H9 (cell line): Measurements from ENCODE around the gene IQGAP3. TPM values are rescaled to one million over a fixed set of nuclear protein-coding genes. Genes with fewer than 3 reads are reported as not detected.

Source experiments
- DNase-seq: peaks from one replicate; pipeline ENCODE4 v3.0.0-alpha.2; 2017
- H2AFZ ChIP-seq: one replicate; pipeline ENCODE4 v1.6.1; 2013; ENCODE audit warnings: mild to moderate bottlenecking, low read length, control low read depth, moderate library complexity
- H2AK5ac ChIP-seq: 2 replicates; pipeline ENCODE4 v1.6.1; 2013; ENCODE audit warnings: low read length, control low read depth, mixed read lengths; ENCODE audit not compliant: insufficient read length
- H2BK120ac ChIP-seq: one replicate; pipeline ENCODE4 v1.6.1; 2013; ENCODE audit warnings: low read depth, mild to moderate bottlenecking, low read length, control low read depth, inconsistent platforms; ENCODE audit not compliant: poor library complexity, severe bottlenecking
- H2BK12ac ChIP-seq: 2 replicates; pipeline ENCODE4 v1.6.1; 2013; ENCODE audit warnings: low read length, control low read depth, mixed read lengths, low read depth; ENCODE audit not compliant: insufficient read length
- H2BK15ac ChIP-seq: 2 replicates; pipeline ENCODE4 v1.6.1; 2013; ENCODE audit warnings: low read depth, low read length, control low read depth
- H2BK20ac ChIP-seq: one replicate; pipeline ENCODE4 v1.6.1; 2013; ENCODE audit warnings: low read depth, mild to moderate bottlenecking, low read length, control low read depth, inconsistent platforms; ENCODE audit not compliant: poor library complexity, severe bottlenecking
- H2BK5ac ChIP-seq: 2 replicates; pipeline ENCODE4 v1.6.1; 2013; ENCODE audit warnings: low read length, control low read depth, mixed read lengths; ENCODE audit not compliant: insufficient read length
- H3K14ac ChIP-seq: 2 replicates; pipeline ENCODE4 v1.6.1; 2013; ENCODE audit warnings: low read length, control low read depth; ENCODE audit not compliant: insufficient read depth
- H3K18ac ChIP-seq: 2 replicates; pipeline ENCODE4 v1.6.1; 2013; ENCODE audit warnings: low read depth, mild to moderate bottlenecking, mixed read lengths, low read length, control low read depth; ENCODE audit not compliant: insufficient read length
- H3K23ac ChIP-seq: 2 replicates; pipeline ENCODE4 v1.6.1; 2013; ENCODE audit warnings: low read length, control low read depth, mixed read lengths, low read depth; ENCODE audit not compliant: insufficient read length
- H3K23me2 ChIP-seq: 2 replicates; pipeline ENCODE4 v1.6.1; 2013; ENCODE audit warnings: low read depth, mild to moderate bottlenecking, mixed read lengths, low read length, control low read depth; ENCODE audit not compliant: insufficient read length, poor library complexity, severe bottlenecking
- H3K27ac ChIP-seq: 2 replicates; pipeline ENCODE4 v1.5.1; 2013; ENCODE audit warnings: low read length, control low read depth, mixed read lengths, low read depth; ENCODE audit not compliant: insufficient read length
- H3K27me3 ChIP-seq: 2 replicates; pipeline ENCODE4 v1.6.1; 2013; ENCODE audit warnings: low read length, control low read depth, inconsistent platforms; ENCODE audit not compliant: insufficient read depth
- H3K4ac ChIP-seq: 2 replicates; pipeline ENCODE4 v1.6.1; 2013; ENCODE audit warnings: low read depth, mild to moderate bottlenecking, control low read depth, inconsistent platforms, low read length, moderate library complexity
- H3K4me1 ChIP-seq: 2 replicates; pipeline ENCODE4 v1.6.1; 2013; ENCODE audit warnings: low read length, control low read depth, inconsistent platforms; ENCODE audit not compliant: insufficient read depth
- H3K4me2 ChIP-seq: 2 replicates; pipeline ENCODE4 v1.6.1; 2013; ENCODE audit warnings: low read length, control low read depth, mixed read lengths; ENCODE audit not compliant: insufficient read length, insufficient read depth
- H3K56ac ChIP-seq: 2 replicates; pipeline ENCODE4 v1.6.1; 2013; ENCODE audit warnings: low read depth, mild to moderate bottlenecking, mixed read lengths, low read length, control low read depth; ENCODE audit not compliant: insufficient read length
- H3K79me1 ChIP-seq: 2 replicates; pipeline ENCODE4 v1.6.1; 2013; ENCODE audit warnings: low read depth, mild to moderate bottlenecking, moderate library complexity, low read length, control low read depth, inconsistent platforms; ENCODE audit not compliant: insufficient read depth, poor library complexity, severe bottlenecking
- H3K79me2 ChIP-seq: 2 replicates; pipeline ENCODE4 v1.6.1; 2013; ENCODE audit warnings: low read length, control low read depth, inconsistent platforms; ENCODE audit not compliant: insufficient read depth
- H3K9ac ChIP-seq: 2 replicates; pipeline ENCODE4 v1.6.1; 2013; ENCODE audit warnings: low read length, control low read depth, mixed read lengths; ENCODE audit not compliant: insufficient read length; ENCODE audit errors: extremely low read depth
- H3K9me3 ChIP-seq: one replicate; pipeline ENCODE4 v1.6.1; 2013; ENCODE audit warnings: low read depth, low read length, inconsistent platforms; ENCODE audit not compliant: control insufficient read depth
- H3T11ph ChIP-seq: one replicate; pipeline ENCODE4 v1.6.1; 2013; ENCODE audit warnings: mild to moderate bottlenecking, low read length, control low read depth, inconsistent platforms
- H4K20me1 ChIP-seq: one replicate; pipeline ENCODE4 v1.6.1; 2013; ENCODE audit not compliant: control insufficient read depth, insufficient read length, insufficient read depth
- H4K5ac ChIP-seq: 2 replicates; pipeline ENCODE4 v1.6.1; 2013; ENCODE audit warnings: low read depth, mild to moderate bottlenecking, mixed read lengths, low read length, control low read depth; ENCODE audit not compliant: insufficient read length
- H4K8ac ChIP-seq: replicated peaks from 2 replicates; pipeline ENCODE4 v1.6.1; 2013; ENCODE audit warnings: low read length, control low read depth, mixed read lengths, low read depth; ENCODE audit not compliant: insufficient read length
- H4K91ac ChIP-seq: 2 replicates; pipeline ENCODE4 v1.6.1; 2013; ENCODE audit warnings: low read depth, mild to moderate bottlenecking, moderate library complexity, mixed read lengths, low read length, control low read depth; ENCODE audit not compliant: insufficient read length
- H3K27ac Mint-ChIP-seq, 3 experiments: 2 replicates in 2 of 3; 3 replicates in 1 of 3; pipeline ENCODE4 v1.8.0; 2020 to 2021; ENCODE audit warnings: mixed read lengths in 3 of 3, mild to moderate bottlenecking in 1 of 3, moderate library complexity in 1 of 3
- H3K27me3 Mint-ChIP-seq: 2 replicates; pipeline ENCODE4 v1.8.0; 2021; ENCODE audit warnings: low read depth, mild to moderate bottlenecking, moderate library complexity, mixed read lengths
- H3K36me3 Mint-ChIP-seq, 3 experiments: 2 replicates in 2 of 3; 3 replicates in 1 of 3; pipeline ENCODE4 v1.8.0; 2020 to 2021; ENCODE audit warnings: low read depth in 3 of 3, mixed read lengths in 3 of 3; ENCODE audit not compliant: insufficient read depth in 1 of 3
- H3K4me1 Mint-ChIP-seq, 2 experiments: 2 replicates each; pipeline ENCODE4 v1.8.0; 2020; ENCODE audit warnings: mixed read lengths in 2 of 2
- H3K4me3 Mint-ChIP-seq, 2 experiments: 2 replicates in 1 of 2; 3 replicates in 1 of 2; pipeline ENCODE4 v1.8.0; 2020 to 2021; ENCODE audit warnings: mild to moderate bottlenecking in 2 of 2, mixed read lengths in 2 of 2, moderate library complexity in 1 of 2
- H3K9me3 Mint-ChIP-seq, 2 experiments: 2 replicates in 1 of 2; 3 replicates in 1 of 2; pipeline ENCODE4 v1.8.0; 2020; ENCODE audit warnings: mild to moderate bottlenecking in 2 of 2, mixed read lengths in 2 of 2, moderate library complexity in 1 of 2
- CTCF ChIP-seq: fragments of 200-600 bp; sonication (generic); conservative IDR thresholded peaks from 3 replicates; pipeline ENCODE4 v1.8.0; 2021; ENCODE audit warnings: antibody characterized with exemption, mild to moderate bottlenecking
- WGBS: extraction: QIAGEN DNeasy Blood & Tissue Kit; methylation state at CpG from one replicate; pipeline ENCODE4 v1.1.7; 2013; ENCODE audit warnings: missing lambda C conversion rate, low lambda C conversion rate, mixed read lengths; ENCODE audit not compliant: insufficient read length; ENCODE audit errors: extremely low coverage; 5-methylcytosine and 5-hydroxymethylcytosine counted together
- total RNA-seq: library from RNA; stranded (reverse); gene quantifications from 2 replicates; pipeline ENCODE4 v1.2.1, GENCODE V29; 2021

The IQGAP3 gene
- total RNA-seq, 1 experiment from 2014 or later: 24.5 TPM

DNA sequence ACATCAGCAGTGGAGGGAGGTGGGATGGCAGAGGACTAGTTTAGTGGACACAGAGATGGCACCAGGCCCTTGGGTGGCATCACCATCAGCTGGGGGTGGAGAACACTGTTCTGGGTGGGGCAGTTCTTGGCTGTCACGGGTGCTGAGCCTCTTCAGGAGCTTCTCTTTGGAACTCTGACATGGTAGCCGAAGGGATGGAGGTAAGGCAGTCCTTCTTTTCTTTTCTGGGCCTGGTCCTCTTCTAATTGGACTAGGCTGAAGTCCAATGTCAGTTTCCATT, 63.5 kb downstream of the IQGAP3 start:
- H3K9ac ChIP-seq: no peak overlapping the region
- no peak overlapping the region for H2BK12ac ChIP-seq
- no peak overlapping the region for H2BK120ac ChIP-seq
- H3K23ac ChIP-seq: no peak overlapping the region
- no peaks in the 10 kb centered on the region for H4K20me1 ChIP-seq
- no peak overlapping the region for H3K4me2 ChIP-seq
- H4K5ac ChIP-seq: no peak overlapping the region
- Mint-ChIP-seq H3K4me1 (peaks cover 31 to 49% of the 10 kb centered on the region in 2 experiments), H3K36me3 (no peaks in the 10 kb centered on the region), H3K27me3 (peaks cover 23% of the 10 kb centered on the region), H3K4me3 (no peak overlapping the region), H3K27ac (no peak overlapping the region), H3K9me3 (no peaks in the 10 kb centered on the region)
- no peaks in the 10 kb centered on the region for H3K9me3 ChIP-seq
- no peak overlapping the region for H2AK5ac ChIP-seq
- TF ChIP-seq CTCF: no peak
- no peak overlapping the region for H3K18ac ChIP-seq
- no CpG with 5 or more reads among the region's 2 CpGs for WGBS
- H3K27ac ChIP-seq: no peak overlapping the region
- no peaks in the 10 kb centered on the region for H3K79me1 ChIP-seq
- H2BK15ac ChIP-seq: no peak overlapping the region
- H3K4ac ChIP-seq: no peak overlapping the region
- no peak overlapping the region for H3K14ac ChIP-seq
- H3K56ac ChIP-seq: no peak overlapping the region
- H3K23me2 ChIP-seq: no peaks in the 10 kb centered on the region
- H2BK5ac ChIP-seq: no peak overlapping the region
- H2BK20ac ChIP-seq: no peak overlapping the region
- peaks cover 7% of the 10 kb centered on the region; the same call in 1 of the 2 replicates for H3K4me1 ChIP-seq
- H2AFZ ChIP-seq: no peak overlapping the region
- H3K79me2 ChIP-seq: no peaks in the 10 kb centered on the region
- no peak overlapping the region for H4K8ac ChIP-seq
- H3K27me3 ChIP-seq: no peaks in the 10 kb centered on the region
- H3T11ph ChIP-seq: no peak overlapping the region
- H4K91ac ChIP-seq: no peak overlapping the region
- DNase-seq: no peak
